Islet of Langerhans (tissue), 1 donor: ENCODE measurements around the gene PKNOX2.
"Not testable (repeated sequence)": the region's sequence is repeated elsewhere in the genome, so short reads cannot be mapped to it uniquely, and the experiment has no call there.

ENCODE experiments used
- FAIRE-seq: peaks from one replicate; lab custom pipeline; 2011; peaks lifted over from hg19 to GRCh38; lab: Jason Lieb, UNC

Gene PKNOX2

GRCh38 chr11:125207866-125208425 is 43.4 kb downstream of the PKNOX2 start:
- no peak for FAIRE-seq

GRCh38 chr11:125210066-125210465 is 45.5 kb downstream of the PKNOX2 start:
- no peak for FAIRE-seq

- FAIRE-seq = no peak
These were observed 46.8 kb downstream of the PKNOX2 start for GRCh38 chr11:125211191-125211947.

- FAIRE-seq = no peak
These were observed 47.4 kb downstream of the PKNOX2 start for GRCh38 chr11:125211948-125212340.

GRCh38 chr11:125214601-125215565 is 50.3 kb downstream of the PKNOX2 start:
- FAIRE-seq = no peak

- FAIRE-seq = no peak
These were observed 51.4 kb downstream of the PKNOX2 start for GRCh38 chr11:125215976-125216375.

GRCh38 chr11:125218336-125218735 is 53.8 kb downstream of the PKNOX2 start:
- FAIRE-seq = no peak

- no peak for FAIRE-seq
These were observed 56.9 kb downstream of the PKNOX2 start for GRCh38 chr11:125221461-125221860.

GRCh38 chr11:125222494-125222893 is 57.9 kb downstream of the PKNOX2 start:
- no peak for FAIRE-seq

- FAIRE-seq = not testable (repeated sequence)
These were observed 58.6 kb downstream of the PKNOX2 start for GRCh38 chr11:125223161-125223560.

- FAIRE-seq = no peak
These were observed 59.4 kb downstream of the PKNOX2 start for GRCh38 chr11:125223901-125224361.

- FAIRE-seq = no peak
These were observed 60.0 kb downstream of the PKNOX2 start for GRCh38 chr11:125224391-125225021.

- no peak for FAIRE-seq
These were observed 60.9 kb downstream of the PKNOX2 start for GRCh38 chr11:125225401-125225800.

- no peak for FAIRE-seq
These were observed 61.5 kb downstream of the PKNOX2 start for GRCh38 chr11:125226031-125226430.

- no peak for FAIRE-seq
These were observed 62.2 kb downstream of the PKNOX2 start for GRCh38 chr11:125226706-125227105.

- no peak for FAIRE-seq
These were observed 62.6 kb downstream of the PKNOX2 start for GRCh38 chr11:125227151-125227550.

- no peak for FAIRE-seq
These were observed 63.9 kb downstream of the PKNOX2 start for GRCh38 chr11:125228445-125228844.

- FAIRE-seq = no peak
These were observed 64.4 kb downstream of the PKNOX2 start for GRCh38 chr11:125228993-125229392.

- no peak for FAIRE-seq
These were observed 65.4 kb downstream of the PKNOX2 start for GRCh38 chr11:125229916-125230315.

GRCh38 chr11:125233116-125233515 is 68.6 kb downstream of the PKNOX2 start:
- FAIRE-seq = no peak

GRCh38 chr11:125233736-125234275 is 69.3 kb downstream of the PKNOX2 start:
- no peak for FAIRE-seq

GRCh38 chr11:125235071-125235471 is 70.5 kb downstream of the PKNOX2 start:
- FAIRE-seq = no peak
